ENCODE measurements around the gene APMAP.

DNA sequence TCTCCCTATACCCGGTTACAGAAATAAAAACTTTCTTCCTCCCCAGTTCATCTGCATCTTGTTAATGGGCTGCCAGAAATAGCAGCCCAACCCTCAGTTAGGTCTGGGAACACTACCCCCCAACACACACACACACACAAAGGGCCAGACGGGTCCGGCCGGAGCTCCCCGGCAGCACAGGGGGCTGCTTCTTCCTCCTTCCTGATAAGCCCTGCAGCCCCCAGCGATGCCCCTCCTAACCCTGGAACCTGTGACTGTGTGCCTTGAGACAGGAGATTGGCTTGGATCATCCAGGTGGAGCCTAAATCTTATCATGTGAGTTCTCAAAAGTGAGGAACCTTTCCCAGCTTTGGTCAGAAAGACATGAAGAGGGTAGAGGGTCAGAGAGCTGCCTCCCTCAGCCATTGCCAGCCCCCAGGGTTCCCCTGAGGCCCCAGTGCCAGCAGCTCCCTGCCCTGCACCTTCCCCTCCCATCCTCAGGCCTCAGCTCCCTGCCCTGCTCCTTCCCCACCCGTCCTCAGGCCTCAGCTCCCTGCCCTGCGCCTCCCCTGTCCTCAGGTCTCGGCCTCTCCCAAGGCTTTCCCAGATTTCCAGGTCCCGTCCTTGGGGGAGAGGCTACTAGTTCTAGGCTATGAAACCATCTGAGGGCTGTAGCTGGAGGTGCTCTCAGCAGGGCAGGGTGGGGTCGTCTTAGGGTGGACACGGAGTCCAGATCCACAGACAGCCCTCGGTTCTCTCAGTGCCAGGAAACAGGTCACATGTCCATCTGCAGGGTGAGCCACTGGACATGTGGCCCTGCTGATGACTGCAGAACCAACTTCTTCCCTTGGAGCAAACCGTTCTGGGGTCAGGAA, 77.9 kb downstream of the APMAP start:
- TF ChIP-seq, protein P1, sequence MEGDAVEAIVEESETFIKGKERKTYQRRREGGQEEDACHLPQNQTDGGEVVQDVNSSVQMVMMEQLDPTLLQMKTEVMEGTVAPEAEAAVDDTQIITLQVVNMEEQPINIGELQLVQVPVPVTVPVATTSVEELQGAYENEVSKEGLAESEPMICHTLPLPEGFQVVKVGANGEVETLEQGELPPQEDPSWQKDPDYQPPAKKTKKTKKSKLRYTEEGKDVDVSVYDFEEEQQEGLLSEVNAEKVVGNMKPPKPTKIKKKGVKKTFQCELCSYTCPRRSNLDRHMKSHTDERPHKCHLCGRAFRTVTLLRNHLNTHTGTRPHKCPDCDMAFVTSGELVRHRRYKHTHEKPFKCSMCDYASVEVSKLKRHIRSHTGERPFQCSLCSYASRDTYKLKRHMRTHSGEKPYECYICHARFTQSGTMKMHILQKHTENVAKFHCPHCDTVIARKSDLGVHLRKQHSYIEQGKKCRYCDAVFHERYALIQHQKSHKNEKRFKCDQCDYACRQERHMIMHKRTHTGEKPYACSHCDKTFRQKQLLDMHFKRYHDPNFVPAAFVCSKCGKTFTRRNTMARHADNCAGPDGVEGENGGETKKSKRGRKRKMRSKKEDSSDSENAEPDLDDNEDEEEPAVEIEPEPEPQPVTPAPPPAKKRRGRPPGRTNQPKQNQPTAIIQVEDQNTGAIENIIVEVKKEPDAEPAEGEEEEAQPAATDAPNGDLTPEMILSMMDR (IDR thresholded peaks at IDR 0.05), result no peak
- no peak for TF ChIP-seq POLR2A (IDR thresholded peaks at IDR 0.05)

All from uterus (tissue), 2 donors.